DMS 273 treated with DMSO at 0.1 percent for 48 hours (cell line): ENCODE results near the gene HOXD8.

Experiments
- DNase-seq: peaks from one replicate; lab custom pipeline; 2025; lab: John Stamatoyannopoulos, UW

The HOXD8 gene

GRCh38 chr2:176117162-176117822 is 12.2 kb upstream of the HOXD8 start:
- no peak for DNase-seq

- no peak for DNase-seq
Observed at GRCh38 chr2:176117823-176118371, 11.6 kb upstream of the HOXD8 start.

- DNase-seq = no peak
Observed at GRCh38 chr2:176118601-176119339, 10.7 kb upstream of the HOXD8 start.

- DNase-seq = no peak
Observed at GRCh38 chr2:176120364-176121189, 8.9 kb upstream of the HOXD8 start.

GRCh38 chr2:176121190-176122051 is 8.1 kb upstream of the HOXD8 start:
- DNase-seq = no peak

- no peak for DNase-seq
Observed at GRCh38 chr2:176122052-176122682, 7.3 kb upstream of the HOXD8 start.

GRCh38 chr2:176122683-176123410 is 6.7 kb upstream of the HOXD8 start, which contains the start of gene HOXD9:
TSS of gene HOXD9 (plus strand) at chr2:176122719. CDS start at chr2:176122769, 50 bp downstream.
- DNase-seq = no peak

GRCh38 chr2:176123411-176124109 is 5.9 kb upstream of the HOXD8 start:
- DNase-seq = no peak

GRCh38 chr2:176124110-176124946 is 5.2 kb upstream of the HOXD8 start:
- DNase-seq = no peak

- no peak for DNase-seq
Observed at GRCh38 chr2:176124947-176125771, 4.3 kb upstream of the HOXD8 start.

- DNase-seq = no peak
Observed at GRCh38 chr2:176125772-176126054, 3.8 kb upstream of the HOXD8 start.

- DNase-seq = no peak
Observed at GRCh38 chr2:176126929-176127773, 2.4 kb upstream of the HOXD8 start.

GRCh38 chr2:176127774-176128072 is 1.8 kb upstream of the HOXD8 start:
- no peak for DNase-seq

- no peak for DNase-seq
Observed at GRCh38 chr2:176128172-176128981, 1.1 kb upstream of the HOXD8 start.

GRCh38 chr2:176129813-176130146 is 275 bp downstream of the HOXD8 start:
- no peak for DNase-seq

- no peak for DNase-seq
Observed at GRCh38 chr2:176130147-176130956, 847 bp downstream of the HOXD8 start.
